Thyroid gland (tissue), 4 donors: ENCODE results near the gene NCDN. TPM values are rescaled to one million over a fixed set of nuclear protein-coding genes. Genes with fewer than 3 reads are reported as not detected.

Source experiments
- DNase-seq, 2 donors: peaks; one replicate each; pipeline ENCODE4 v3.0.0-alpha.2; 2019
- H3K27ac ChIP-seq, 3 donors: fragments of 200-600 bp; sonication (generic); 1 replicate in 2 of 3; 2 replicates in 1 of 3; pipeline ENCODE4 v1.5.1; 2016 to 2019; ENCODE audit warnings: mild to moderate bottlenecking in 1 of 3, moderate library complexity in 1 of 3
- H3K27me3 ChIP-seq: fragments of 200-600 bp; sonication (generic); one replicate; pipeline ENCODE4 v1.5.1; 2019
- H3K36me3 ChIP-seq, 2 donors: fragments of 200-600 bp; sonication (generic); one replicate each; pipeline ENCODE4 v1.5.1; 2016 to 2019
- H3K4me1 ChIP-seq, 2 donors: fragments of 200-600 bp; sonication (generic); one replicate each; pipeline ENCODE4 v1.5.1; 2017 to 2019
- H3K4me3 ChIP-seq, 3 donors: fragments of 200-600 bp; sonication (generic); replicated peaks in 1 of 3; 1 replicate in 2 of 3; 2 replicates in 1 of 3; pipeline ENCODE4 v1.5.1; 2016; ENCODE audit warnings: mild to moderate bottlenecking in 1 of 3
- H3K9me3 ChIP-seq: fragments of 200-600 bp; sonication (generic); one replicate; pipeline ENCODE4 v1.5.1; 2017
- POLR2A ChIP-seq, 2 donors: fragments of 450-650 bp; IDR thresholded peaks; one replicate each; pipeline ENCODE4 v1.6.1; 2017; ENCODE audit warnings: antibody characterized with exemption in 2 of 2, mild to moderate bottlenecking in 2 of 2, moderate library complexity in 1 of 2
- WGBS, 2 donors: methylation state at CpG; one replicate each; pipeline ENCODE4 v1.1.5; 2017; 5-methylcytosine and 5-hydroxymethylcytosine counted together
- intact Hi-C: fragments of 100-400 bp; cut with DNase I; formaldehyde crosslinking; loops from one replicate; pipeline ENCODE4 v1.15.1; 2023
- total RNA-seq, 4 donors: library from RNA; depleted of rRNA; stranded (reverse); fragments of >200 nt; gene quantifications; one replicate each; pipeline ENCODE4 v1.2.3, GENCODE V29; 2016
- TF ChIP-seq, protein P1 (sequence below), 6 experiments: fragments of 200-600 bp in 3 of 6; fragments of 450-650 bp in 3 of 6; sonication (generic) in 3 of 6; IDR thresholded peaks; one replicate each; pipeline ENCODE4 v1.5.1; 2016 to 2019; ENCODE audit warnings: antibody characterized with exemption in 6 of 6, mild to moderate bottlenecking in 2 of 6, inconsistent platforms in 1 of 6, moderate library complexity in 1 of 6

NCDN gene
- total RNA-seq, 4 donors from 2014 or later = 16.1 to 32.0 (median 26.9) TPM

DNA sequence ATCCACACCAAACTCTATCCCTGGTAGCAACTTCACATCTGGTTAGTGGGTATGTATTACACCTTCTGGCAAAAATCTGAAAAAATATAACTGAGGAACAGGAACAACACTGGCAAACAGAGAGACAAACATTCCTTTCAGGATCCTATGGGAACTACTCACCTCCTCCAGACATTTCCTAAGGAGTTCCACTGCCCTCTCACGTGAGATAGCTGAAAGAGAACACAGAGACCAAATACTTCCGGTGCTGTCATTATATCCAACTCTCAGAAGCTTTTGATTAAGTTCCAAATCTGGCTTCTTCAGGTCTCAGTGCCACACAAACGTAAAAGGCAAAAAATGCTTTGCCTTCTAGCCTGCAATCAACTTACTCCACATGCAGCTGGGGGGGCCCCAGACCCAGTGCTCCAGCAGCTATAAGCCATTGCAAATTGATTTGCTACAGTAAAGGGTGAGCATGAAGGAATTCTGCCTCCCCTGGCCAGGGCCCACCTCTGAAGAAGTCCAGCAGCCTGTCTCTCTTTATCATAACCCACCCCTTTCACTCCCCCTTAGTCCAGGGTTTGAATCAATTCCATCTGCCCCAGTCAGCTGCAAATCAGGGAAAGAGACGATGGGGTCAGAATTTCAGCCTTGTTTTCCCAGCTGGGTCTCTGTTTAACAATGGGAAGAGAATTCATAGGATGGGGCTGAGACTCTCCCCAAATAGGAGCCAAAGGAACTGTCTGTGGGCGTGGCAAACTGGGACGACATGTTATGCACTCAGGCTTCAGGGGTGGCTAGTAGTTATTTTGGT is 47.7 kb downstream of the NCDN start:
- H3K27me3 ChIP-seq = no peaks in the 10 kb centered on the region
- DNase-seq = no peak
- H3K4me3 ChIP-seq = no peak overlapping the region
- H3K27ac ChIP-seq = no peak overlapping the region
- H3K36me3 ChIP-seq = peaks cover 35 to 39% of the 10 kb centered on the region in 2 donors
- H3K4me1 ChIP-seq = no peaks in the 10 kb centered on the region
- no peak for TF ChIP-seq POLR2A (IDR thresholded peaks at IDR 0.05)
- TF ChIP-seq, protein P1, sequence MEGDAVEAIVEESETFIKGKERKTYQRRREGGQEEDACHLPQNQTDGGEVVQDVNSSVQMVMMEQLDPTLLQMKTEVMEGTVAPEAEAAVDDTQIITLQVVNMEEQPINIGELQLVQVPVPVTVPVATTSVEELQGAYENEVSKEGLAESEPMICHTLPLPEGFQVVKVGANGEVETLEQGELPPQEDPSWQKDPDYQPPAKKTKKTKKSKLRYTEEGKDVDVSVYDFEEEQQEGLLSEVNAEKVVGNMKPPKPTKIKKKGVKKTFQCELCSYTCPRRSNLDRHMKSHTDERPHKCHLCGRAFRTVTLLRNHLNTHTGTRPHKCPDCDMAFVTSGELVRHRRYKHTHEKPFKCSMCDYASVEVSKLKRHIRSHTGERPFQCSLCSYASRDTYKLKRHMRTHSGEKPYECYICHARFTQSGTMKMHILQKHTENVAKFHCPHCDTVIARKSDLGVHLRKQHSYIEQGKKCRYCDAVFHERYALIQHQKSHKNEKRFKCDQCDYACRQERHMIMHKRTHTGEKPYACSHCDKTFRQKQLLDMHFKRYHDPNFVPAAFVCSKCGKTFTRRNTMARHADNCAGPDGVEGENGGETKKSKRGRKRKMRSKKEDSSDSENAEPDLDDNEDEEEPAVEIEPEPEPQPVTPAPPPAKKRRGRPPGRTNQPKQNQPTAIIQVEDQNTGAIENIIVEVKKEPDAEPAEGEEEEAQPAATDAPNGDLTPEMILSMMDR (IDR thresholded peaks at IDR 0.05) = no peak
- 83 to 84% methylated on average over 6 of the region's 6 CpGs for WGBS, 2 donors
- no peaks in the 10 kb centered on the region for H3K9me3 ChIP-seq
- intact Hi-C loops = no loop called here

DNA sequence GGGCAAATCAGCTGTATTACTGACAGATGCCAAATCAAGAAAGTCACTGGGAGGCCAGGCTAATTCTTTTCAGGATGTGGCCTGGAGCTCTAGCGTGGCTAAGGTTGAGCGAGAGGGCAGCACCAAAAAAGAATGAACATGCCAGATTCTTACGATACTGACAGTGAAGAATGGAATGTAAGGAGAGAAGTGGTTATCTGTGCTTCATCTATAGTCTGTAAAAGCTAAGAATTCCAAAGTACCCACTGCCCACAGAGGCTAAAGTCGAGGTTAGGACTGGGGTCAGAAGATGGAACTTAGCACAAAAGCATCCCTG is 48.2 kb downstream of the NCDN start:
- Histone ChIP-seq H3K4me1 (no peaks in the 10 kb centered on the region), H3K36me3 (peaks cover 35 to 39% of the 10 kb centered on the region in 2 donors), H3K27ac (no peak overlapping the region), H3K27me3 (no peaks in the 10 kb centered on the region), H3K9me3 (no peaks in the 10 kb centered on the region), H3K4me3 (no peak overlapping the region)
- TF ChIP-seq POLR2A (IDR thresholded peaks at IDR 0.05) = no peak
- TF ChIP-seq, protein P1 (IDR thresholded peaks at IDR 0.05) = no peak
- intact Hi-C loops = no loop called here
- WGBS, 2 donors = 77 to 87% methylated on average over 4 of the region's 4 CpGs
- no peak for DNase-seq

DNA sequence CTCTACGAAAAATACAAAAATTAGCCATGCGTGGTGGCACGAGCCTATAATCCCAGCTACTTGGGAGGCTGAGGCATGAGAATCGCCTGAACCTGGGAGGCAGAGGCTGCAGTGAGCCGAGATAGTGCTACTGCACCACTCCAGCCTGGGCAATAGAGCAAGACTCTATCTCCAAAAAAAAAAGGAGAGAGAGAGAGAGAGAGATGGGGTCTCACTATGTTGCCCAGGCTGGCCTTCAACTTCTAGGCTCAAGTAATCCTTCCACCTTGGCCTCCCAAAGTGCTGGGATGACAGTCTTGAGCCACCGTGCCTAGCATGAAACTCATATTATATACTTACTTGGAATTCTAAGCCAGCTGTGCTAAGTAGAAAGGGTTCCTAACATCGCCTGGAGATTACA is 54.1 kb downstream of the NCDN start:
- DNase-seq = no peak
- H3K27ac ChIP-seq = no peak overlapping the region

DNA sequence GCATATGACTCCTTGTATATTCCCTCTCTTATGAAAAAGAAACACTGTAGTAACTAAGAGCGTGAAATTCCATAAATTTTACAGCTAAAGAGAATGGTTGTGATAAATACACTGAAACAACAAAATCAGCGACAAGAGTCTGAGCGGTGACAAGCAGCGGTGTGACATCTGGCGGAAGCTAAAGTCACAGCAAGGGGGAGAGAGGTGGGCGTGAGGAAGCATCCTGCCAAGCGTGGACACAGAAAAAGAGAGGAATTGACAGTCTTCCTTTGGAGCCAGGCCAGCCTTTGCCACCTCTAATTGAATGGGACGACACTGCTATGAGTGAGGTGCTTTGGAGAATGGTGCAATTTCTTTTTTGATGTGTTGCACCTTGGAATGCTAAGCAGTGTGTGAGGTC is 57.8 kb downstream of the NCDN start:
- no peaks in the 10 kb centered on the region for H3K36me3 ChIP-seq
- no peaks in the 10 kb centered on the region for H3K27me3 ChIP-seq
- no peaks in the 10 kb centered on the region for H3K4me1 ChIP-seq
- intact Hi-C loops = no loop called here
- no peak for DNase-seq
- H3K9me3 ChIP-seq = no peaks in the 10 kb centered on the region
- no peak overlapping the region for H3K27ac ChIP-seq
- WGBS, 2 donors = 77 to 83% methylated on average over 8 of the region's 8 CpGs
- H3K4me3 ChIP-seq = no peak overlapping the region
- TF ChIP-seq POLR2A (IDR thresholded peaks at IDR 0.05) = no peak
- TF ChIP-seq, protein P1 (IDR thresholded peaks at IDR 0.05) = no peak

More for the DNA sequence above, 54.1 kb downstream of the NCDN start:
- 93 to 95% methylated on average over 7 of the region's 7 CpGs for WGBS, 2 donors
- no peaks in the 10 kb centered on the region for H3K27me3 ChIP-seq
- intact Hi-C loops = no loop called here
- TF ChIP-seq, protein P1 (IDR thresholded peaks at IDR 0.05) = no peak
- no peak for TF ChIP-seq POLR2A (IDR thresholded peaks at IDR 0.05)
- no peaks in the 10 kb centered on the region for H3K4me1 ChIP-seq
- no peaks in the 10 kb centered on the region for H3K9me3 ChIP-seq
- H3K36me3 ChIP-seq = peaks cover 12 to 14% of the 10 kb centered on the region in 2 donors
- no peak overlapping the region for H3K4me3 ChIP-seq

Other genes starting within 250 kb of the NCDN start
- 100 to 1,000 TPM in 3 of 4 donors, 10 to 100 TPM in 1; 65.8 to 123 (median 111) TPM for gene KIAA0319L, start 396 bp upstream of the NCDN start, total RNA-seq
- under 1 TPM in 1 of 4 donors, not detected in 3; 0.81 TPM for gene TFAP2E, start 15.5 kb downstream of the NCDN start, total RNA-seq
- 10 to 100 TPM; 37.9 to 50.2 (median 43.1) TPM for gene PSMB2, start 83.7 kb downstream of the NCDN start, total RNA-seq
- gene C1orf216, start 161.1 kb downstream of the NCDN start, total RNA-seq = 1 to 10 TPM; 8.0 to 9.9 (median 8.4) TPM
- under 1 TPM in 3 of 4 donors, not detected in 1; 0.11 to 0.63 (median 0.27) TPM for gene CLSPN, start 212.2 kb downstream of the NCDN start, total RNA-seq